Renal pelvis (tissue), 4 donors: ENCODE data around the gene FBXO34. TPM values are rescaled to one million over a fixed set of nuclear protein-coding genes. Genes with fewer than 3 reads are reported as not detected.
"Not testable (repeated sequence)": the region's sequence is repeated elsewhere in the genome, so short reads cannot be mapped to it uniquely, and the experiment has no call there.

Source experiments
- DNase-seq: peaks from one replicate; pipeline ENCODE4 v3.0.0-alpha.2; 2013
- polyA plus RNA-seq, 3 donors: library from polyadenylated mRNA; unstranded; fragments of 120-200 nt; gene quantifications; one replicate each; pipeline ENCODE4 v1.2.1, GENCODE V29; 2013; ENCODE audit not compliant: insufficient read length in 3 of 3

FBXO34 gene
- polyA plus RNA-seq, 3 donors = 32.9 to 42.1 (median 34.0) TPM

GRCh38 chr14:55374771-55375170, 103.5 kb downstream of the FBXO34 start:
- no peak for DNase-seq

DNA sequence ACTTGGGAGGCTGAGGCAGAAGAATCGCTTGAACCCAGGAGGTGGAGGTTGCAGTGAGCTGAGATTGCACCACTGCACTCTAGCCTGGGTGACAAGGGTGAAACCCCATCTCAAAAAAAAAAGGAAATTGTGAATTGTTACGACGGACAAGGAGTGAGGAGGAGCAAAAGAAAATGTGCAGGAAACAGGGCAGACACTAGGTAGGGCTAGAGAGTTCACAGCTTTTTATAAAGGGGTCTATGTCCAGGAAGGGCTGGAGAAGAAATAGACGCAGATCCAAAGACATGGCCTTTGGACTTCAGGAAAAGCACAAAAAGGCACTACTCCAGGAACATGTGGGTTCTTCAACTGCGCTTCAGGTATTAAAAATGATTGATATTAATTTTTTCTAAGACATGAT, 106.0 kb downstream of the FBXO34 start:
- DNase-seq = no peak

DNA sequence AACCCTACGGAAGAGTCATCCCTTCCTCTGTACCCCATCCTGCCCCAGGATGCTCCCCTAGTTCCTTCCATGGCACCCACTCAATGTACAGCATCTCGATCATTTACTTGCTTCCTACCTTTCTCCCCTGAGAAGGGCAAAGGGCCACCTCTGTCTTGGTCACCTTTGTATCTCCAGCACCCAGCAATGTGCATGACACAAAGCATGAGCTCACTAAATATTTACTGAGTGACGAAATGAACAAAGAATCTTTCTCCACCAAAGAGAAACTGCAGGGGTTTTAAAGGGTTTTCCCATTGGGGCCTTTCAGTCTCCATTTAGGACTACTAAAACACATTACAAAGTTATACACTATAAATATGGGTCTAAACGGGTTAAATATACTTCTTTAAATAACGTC, 109.8 kb downstream of the FBXO34 start:
- no peak for DNase-seq

DNA sequence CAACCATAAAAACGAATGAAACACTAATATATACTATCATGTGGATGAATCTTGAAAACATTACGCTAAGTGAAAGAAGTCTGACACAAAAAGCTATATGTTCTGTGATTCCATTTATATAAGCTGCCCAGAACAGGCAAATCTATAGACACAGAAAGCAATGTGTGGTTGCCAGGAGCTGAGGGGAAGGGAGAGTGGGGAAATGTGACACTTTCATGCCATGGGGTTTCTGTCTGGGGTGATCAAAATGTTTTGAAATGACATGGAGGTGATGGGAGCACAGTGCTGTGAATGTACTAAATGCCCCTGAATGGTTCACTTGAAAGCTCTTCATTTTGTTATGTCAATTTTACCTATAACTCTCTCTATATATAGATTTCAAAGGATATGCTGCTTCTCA, 110.3 kb downstream of the FBXO34 start:
- no peak for DNase-seq

GRCh38 chr14:55382483-55382882, 111.3 kb downstream of the FBXO34 start:
- DNase-seq = no peak

DNA sequence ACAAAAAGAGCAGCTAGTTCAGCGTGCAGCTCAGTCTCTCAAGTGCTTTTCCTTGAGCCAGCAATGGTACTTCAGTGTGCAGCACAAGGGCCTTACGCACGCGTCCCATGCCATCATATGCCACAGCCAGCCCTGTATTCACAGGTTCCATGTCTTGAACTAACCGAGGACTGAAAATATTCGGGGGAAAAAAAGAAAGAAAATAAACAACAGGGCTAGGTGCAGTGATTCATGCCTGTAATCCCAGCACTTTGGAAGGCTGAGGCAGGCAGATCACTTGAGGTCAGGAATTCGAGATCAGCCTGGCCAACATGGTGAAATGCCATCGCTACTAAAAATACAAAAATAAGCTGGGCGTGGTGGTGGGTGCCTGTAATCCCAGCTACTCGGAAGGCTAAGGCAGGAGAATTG, 111.8 kb downstream of the FBXO34 start:
- DNase-seq = not testable (repeated sequence)

GRCh38 chr14:55383541-55384140, 112.4 kb downstream of the FBXO34 start:
- no peak for DNase-seq

GRCh38 chr14:55384536-55384935, 113.3 kb downstream of the FBXO34 start:
- DNase-seq = no peak

- DNase-seq = no peak
Observed at GRCh38 chr14:55386037-55386808, 115.0 kb downstream of the FBXO34 start.

- DNase-seq = no peak
Observed at GRCh38 chr14:55387121-55387520, 115.9 kb downstream of the FBXO34 start.

DNA sequence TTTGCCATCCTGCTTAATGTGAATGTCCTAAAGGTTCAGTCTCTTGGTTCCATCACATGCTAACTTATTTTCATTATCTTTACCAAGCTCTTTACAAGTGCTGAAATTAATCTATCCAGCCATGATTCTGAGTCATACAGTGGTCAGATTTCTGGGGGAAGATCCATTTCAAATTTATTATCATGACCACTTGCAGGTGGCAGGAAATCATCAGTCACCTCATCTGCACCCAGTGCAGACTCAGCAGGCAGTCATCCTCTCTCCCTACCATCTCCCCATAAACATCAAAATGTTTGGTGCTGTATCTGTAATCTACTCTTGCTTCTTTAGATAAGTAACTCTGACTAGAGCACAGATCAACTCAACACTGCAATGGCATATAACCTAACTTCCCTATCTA, 116.9 kb downstream of the FBXO34 start:
- DNase-seq = no peak

DNA sequence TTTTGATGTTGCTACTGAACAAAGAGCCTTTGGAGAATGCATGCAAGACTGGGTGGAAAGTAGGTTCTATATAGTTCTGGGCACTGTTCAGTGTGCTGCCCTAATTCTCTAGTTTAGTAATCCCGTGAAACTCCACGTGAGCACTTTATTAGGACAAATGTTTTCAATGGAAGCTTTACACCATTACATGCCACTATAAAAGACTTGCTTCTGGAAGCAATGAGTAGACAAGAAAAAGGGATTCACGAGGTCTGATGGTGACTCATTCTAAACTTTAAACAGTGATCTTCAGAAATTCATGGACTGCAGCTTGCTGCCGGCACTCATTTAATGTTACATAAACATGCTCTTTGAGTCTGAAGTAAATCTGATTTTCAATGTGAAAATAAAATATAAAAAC, 118.1 kb downstream of the FBXO34 start:
- no peak for DNase-seq

DNA sequence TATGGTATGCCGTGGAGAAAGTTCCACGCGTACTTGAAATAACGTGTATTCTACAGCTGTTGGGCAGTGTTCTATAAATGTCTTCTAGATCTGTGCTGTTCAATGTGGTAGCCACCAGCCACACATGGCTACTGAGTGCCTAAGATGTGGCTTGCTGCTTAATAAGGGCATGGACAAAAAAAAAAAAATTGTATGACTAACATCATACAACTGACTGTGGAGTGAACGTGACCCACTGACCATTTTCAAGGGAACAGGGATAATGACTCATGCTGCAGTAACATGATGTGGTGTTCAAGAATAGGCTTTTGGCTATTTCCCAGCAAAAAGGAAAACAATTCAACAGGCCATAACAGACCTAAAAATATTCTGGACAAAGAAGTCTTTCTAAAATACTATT, 127.5 kb downstream of the FBXO34 start:
- DNase-seq = no peak

DNA sequence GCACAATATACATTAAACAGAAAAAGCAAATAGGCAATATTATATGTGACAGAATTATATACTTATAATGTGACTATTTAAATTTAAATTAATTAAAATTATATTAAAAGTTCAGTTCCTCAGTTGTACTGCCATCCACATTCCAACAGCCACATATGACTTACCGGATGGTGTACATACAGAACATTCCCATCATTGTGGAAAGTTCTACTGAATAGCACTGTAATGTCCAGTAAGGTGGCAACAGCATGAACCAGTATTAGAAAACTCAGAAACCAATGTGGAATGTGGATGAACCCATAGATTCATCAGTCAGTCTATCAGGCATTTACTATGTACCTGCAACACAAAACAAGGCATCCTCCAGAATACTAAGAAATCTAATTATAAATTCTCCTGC, 128.0 kb downstream of the FBXO34 start:
- DNase-seq = no peak

DNA sequence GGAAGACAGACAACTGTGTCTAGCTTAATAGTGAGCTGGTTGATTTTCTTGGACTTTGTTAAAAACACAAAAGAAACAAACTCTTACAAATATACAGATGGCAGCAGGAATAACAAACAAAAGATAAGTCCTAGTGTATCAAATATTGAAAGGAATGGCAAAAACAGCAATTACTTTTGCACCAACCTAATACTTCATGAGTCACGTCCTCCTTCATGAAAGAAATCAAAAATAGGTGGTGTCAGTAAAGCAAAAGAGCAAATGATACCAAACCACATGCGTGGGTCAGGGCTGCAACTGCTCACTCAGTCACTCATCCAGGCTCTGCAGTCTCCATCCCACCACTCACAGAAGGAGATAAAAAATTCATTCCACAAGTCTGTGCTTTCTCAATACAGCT, 128.6 kb downstream of the FBXO34 start:
- DNase-seq = no peak

GRCh38 chr14:55401751-55402150, 130.5 kb downstream of the FBXO34 start:
- no peak for DNase-seq

Other genes starting within 250 kb of the FBXO34 start
- gene WDHD1, start 244.3 kb upstream of the FBXO34 start, polyA plus RNA-seq = 10 to 100 TPM; 16.1 to 19.0 (median 18.4) TPM
- gene SOCS4, start 244.2 kb upstream of the FBXO34 start, polyA plus RNA-seq = 10 to 100 TPM; 15.8 to 24.0 (median 21.5) TPM
- gene MAPK1IP1L, start 219.8 kb upstream of the FBXO34 start, polyA plus RNA-seq = 100 to 1,000 TPM; 105 to 121 (median 114) TPM
- 10 to 100 TPM; 17.1 to 19.3 (median 17.6) TPM for gene LGALS3, start 142.2 kb upstream of the FBXO34 start, polyA plus RNA-seq
- gene DLGAP5, start 79.8 kb upstream of the FBXO34 start, polyA plus RNA-seq = 10 to 100 TPM; 25.3 to 32.8 (median 27.6) TPM
- 10 to 100 TPM; 16.0 to 24.7 (median 23.6) TPM for gene ATG14, start 140.4 kb downstream of the FBXO34 start, polyA plus RNA-seq
- gene TBPL2, start 169.2 kb downstream of the FBXO34 start, polyA plus RNA-seq = not detected